OCI-LY3 (cell line): ENCODE data around the gene RBMX2.

Experiments
- H2AFZ ChIP-seq: fragments of 200-600, 300-600 bp; shearing (Covaris generic); 2 replicates; pipeline ENCODE4 v1.6.0; 2014; ENCODE audit warnings: antibody characterized with exemption, low read depth, low read length
- H3K27ac ChIP-seq: fragments of 200-600, 300-600 bp; sonication (generic); 2 replicates; pipeline ENCODE4 v1.5.1; 2014; ENCODE audit warnings: mild to moderate bottlenecking, low read length, moderate library complexity, mixed read lengths
- H3K27me3 ChIP-seq: fragments of 200-600, 300-600 bp; sonication (generic); 2 replicates; pipeline ENCODE4 v1.6.1; 2014; ENCODE audit warnings: low read depth, low read length, mixed read lengths
- H3K36me3 ChIP-seq: fragments of 200-600, 300-600 bp; sonication (generic); replicated peaks from 2 replicates; pipeline ENCODE3; 2014; ENCODE audit warnings: low read depth, low read length, mixed read lengths
- H3K4me1 ChIP-seq: fragments of 300-600, 200-600 bp; sonication (generic); 2 replicates; pipeline ENCODE4 v1.6.1; 2014; ENCODE audit warnings: low read length, mixed read lengths
- H3K4me2 ChIP-seq: fragments of 200-600, 300-600 bp; sonication (generic); 2 replicates; pipeline ENCODE4 v1.6.1; 2014; ENCODE audit warnings: low read length, mixed read lengths
- H3K4me3 ChIP-seq: fragments of 300-600, 200-600 bp; sonication (generic); 2 replicates; pipeline ENCODE4 v1.5.1; 2014; ENCODE audit warnings: antibody characterized with exemption, mild to moderate bottlenecking, low read length, moderate library complexity
- H3K79me2 ChIP-seq: fragments of 300-600, 200-600 bp; shearing (Covaris generic); 2 replicates; pipeline ENCODE4 v1.6.1; 2014; ENCODE audit warnings: mild to moderate bottlenecking, low read length, mixed read lengths
- H3K9ac ChIP-seq: fragments of 300-600, 200-600 bp; shearing (Covaris generic); 2 replicates; pipeline ENCODE4 v1.6.0; 2014; ENCODE audit warnings: mild to moderate bottlenecking, low read length, moderate library complexity
- H3K9me3 ChIP-seq: fragments of 200-600, 300-600 bp; shearing (Covaris generic); 2 replicates; pipeline ENCODE4 v1.6.1; 2014; ENCODE audit warnings: low read length, mixed read lengths; ENCODE audit not compliant: insufficient read depth
- H4K20me1 ChIP-seq: fragments of 200-600, 300-600 bp; sonication (generic); 2 replicates; pipeline ENCODE4 v1.6.1; 2016; ENCODE audit warnings: low read length, mixed read lengths; ENCODE audit not compliant: insufficient read depth
- CTCF ChIP-seq: fragments of 200-600, 300-600 bp; sonication (generic); IDR thresholded peaks from 2 replicates; pipeline ENCODE4 v1.5.1; 2014; ENCODE audit warnings: antibody characterized with exemption, low read length, low read depth
- EZH2phosphoT487 ChIP-seq: fragments of 200-600 bp; shearing (Covaris generic); IDR thresholded peaks from 2 replicates; pipeline ENCODE4 v1.6.1; 2018; ENCODE audit warnings: antibody characterized with exemption, mixed run types, low read depth

The RBMX2 gene

GRCh38 chrX:130444641-130445336 is 43.0 kb downstream of the RBMX2 start:
- no peaks in the 10 kb centered on the region for H4K20me1 ChIP-seq
- H3K4me3 ChIP-seq = no peak overlapping the region
- H3K27me3 ChIP-seq = no peaks in the 10 kb centered on the region
- H3K79me2 ChIP-seq = no peaks in the 10 kb centered on the region
- H2AFZ ChIP-seq = no peak overlapping the region
- no peaks in the 10 kb centered on the region for H3K9me3 ChIP-seq
- no peaks in the 10 kb centered on the region for H3K4me1 ChIP-seq
- H3K9ac ChIP-seq = no peak overlapping the region
- H3K4me2 ChIP-seq = no peak overlapping the region
- no peaks in the 10 kb centered on the region for H3K36me3 ChIP-seq
- no peak overlapping the region for H3K27ac ChIP-seq
- TF ChIP-seq CTCF = no peak
- no peak for TF ChIP-seq EZH2phosphoT487

- Histone ChIP-seq H4K20me1 (no peaks in the 10 kb centered on the region), H3K4me2 (no peak overlapping the region), H3K27me3 (no peaks in the 10 kb centered on the region), H3K4me3 (no peak overlapping the region), H3K27ac (no peak overlapping the region), H3K79me2 (no peaks in the 10 kb centered on the region), H3K36me3 (no peaks in the 10 kb centered on the region), H3K9ac (no peak overlapping the region), H3K9me3 (no peaks in the 10 kb centered on the region), H3K4me1 (no peaks in the 10 kb centered on the region), H2AFZ (no peak overlapping the region)
- TF ChIP-seq EZH2phosphoT487 = no peak
- no peak for TF ChIP-seq CTCF
These were observed 45.2 kb downstream of the RBMX2 start for GRCh38 chrX:130446974-130447373.
